H1 (cell line): ENCODE data around the gene MPDZ.

Experiments
- BACH1 ChIP-seq: IDR thresholded peaks from 2 replicates; pipeline ENCODE4 v1.6.1; 2012; ENCODE audit warnings: low read length, improper control_type of control experiment
- POLR2A ChIP-seq, 2 experiments: IDR thresholded peaks; 1 replicate in 1 of 2; 2 replicates in 1 of 2; pipeline ENCODE4 v1.6.1; 2011; ENCODE audit warnings: low read depth in 2 of 2, low read length in 2 of 2, mild to moderate bottlenecking in 2 of 2; ENCODE audit errors: control extremely low read depth in 1 of 2

DNA sequence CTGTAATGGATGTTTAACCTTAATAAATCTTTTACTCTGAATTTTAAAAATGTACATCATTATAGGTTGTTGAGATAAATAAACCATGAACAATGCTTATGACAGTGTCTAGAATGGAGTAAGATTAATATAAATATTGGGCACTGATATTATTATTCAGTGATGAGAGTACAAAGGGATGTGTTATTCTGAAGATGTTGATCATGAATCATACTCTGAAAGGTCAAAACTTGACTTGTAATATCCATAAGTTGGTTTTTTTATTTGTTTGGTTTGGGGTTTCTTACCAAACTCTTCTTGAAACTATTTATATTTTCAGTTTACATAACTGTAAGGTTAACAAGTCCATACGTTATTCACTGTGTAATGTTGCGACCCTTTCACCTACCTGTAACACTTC lies 163.2 kb downstream of the MPDZ start:
- TF ChIP-seq BACH1 (no peak), POLR2A (IDR thresholded peaks at IDR 0.05; ENCODE audit: control extremely low read depth in 1 of 2, low read depth in 2 of 2, low read length in 2 of 2) (no peak)
